WTC11 (cell line): Measurements from ENCODE around the gene PDZRN4.

ENCODE experiments used
- TF ChIP-seq, protein P1 (sequence below): sonication (generic); formaldehyde crosslinking; conservative IDR thresholded peaks from 2 replicates; pipeline ENCODE4 v1.8.1; 2022; ENCODE audit warnings: mild to moderate bottlenecking, missing genetic modification reagents
- TF ChIP-seq, protein P2 (sequence below): fragments of 200-600 bp; IDR thresholded peaks from 2 replicates; pipeline ENCODE4 v1.8.0; 2022; ENCODE audit warnings: antibody characterized with exemption

DNA sequence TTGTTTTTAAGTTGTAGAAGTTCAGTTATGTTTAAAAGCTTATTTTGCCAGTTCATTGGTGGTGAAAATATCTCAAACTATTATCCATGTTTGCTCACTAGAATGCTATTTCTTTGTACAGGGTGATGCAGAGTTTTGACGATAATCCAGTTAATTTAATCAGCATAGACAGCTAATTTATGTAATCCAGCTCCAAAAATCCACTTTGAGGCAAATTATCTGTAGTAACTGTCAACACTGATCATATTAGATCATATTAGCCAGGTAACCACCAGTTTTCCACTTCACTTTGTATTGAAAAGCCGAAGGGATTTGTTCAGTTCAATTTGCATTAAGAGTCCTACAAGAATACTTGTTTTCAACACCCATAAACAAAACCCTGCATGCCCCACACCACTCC is 378.6 kb downstream of the PDZRN4 start:
- TF ChIP-seq, protein P1, sequence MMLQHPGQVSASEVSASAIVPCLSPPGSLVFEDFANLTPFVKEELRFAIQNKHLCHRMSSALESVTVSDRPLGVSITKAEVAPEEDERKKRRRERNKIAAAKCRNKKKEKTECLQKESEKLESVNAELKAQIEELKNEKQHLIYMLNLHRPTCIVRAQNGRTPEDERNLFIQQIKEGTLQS (CRISPR knock-in tag): no peak
- TF ChIP-seq, protein P2, sequence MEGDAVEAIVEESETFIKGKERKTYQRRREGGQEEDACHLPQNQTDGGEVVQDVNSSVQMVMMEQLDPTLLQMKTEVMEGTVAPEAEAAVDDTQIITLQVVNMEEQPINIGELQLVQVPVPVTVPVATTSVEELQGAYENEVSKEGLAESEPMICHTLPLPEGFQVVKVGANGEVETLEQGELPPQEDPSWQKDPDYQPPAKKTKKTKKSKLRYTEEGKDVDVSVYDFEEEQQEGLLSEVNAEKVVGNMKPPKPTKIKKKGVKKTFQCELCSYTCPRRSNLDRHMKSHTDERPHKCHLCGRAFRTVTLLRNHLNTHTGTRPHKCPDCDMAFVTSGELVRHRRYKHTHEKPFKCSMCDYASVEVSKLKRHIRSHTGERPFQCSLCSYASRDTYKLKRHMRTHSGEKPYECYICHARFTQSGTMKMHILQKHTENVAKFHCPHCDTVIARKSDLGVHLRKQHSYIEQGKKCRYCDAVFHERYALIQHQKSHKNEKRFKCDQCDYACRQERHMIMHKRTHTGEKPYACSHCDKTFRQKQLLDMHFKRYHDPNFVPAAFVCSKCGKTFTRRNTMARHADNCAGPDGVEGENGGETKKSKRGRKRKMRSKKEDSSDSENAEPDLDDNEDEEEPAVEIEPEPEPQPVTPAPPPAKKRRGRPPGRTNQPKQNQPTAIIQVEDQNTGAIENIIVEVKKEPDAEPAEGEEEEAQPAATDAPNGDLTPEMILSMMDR: no peak
